Mammary epithelial cell (primary cell): ENCODE measurements around the gene SOBP.

Experiments
- EZH2 ChIP-seq: IDR thresholded peaks from 2 replicates; pipeline ENCODE4 v1.6.1; 2012; ENCODE audit warnings: low read length, inconsistent platforms, borderline replicate concordance
- TF ChIP-seq, protein P1 (sequence below), 2 donors: IDR thresholded peaks in 1 of 2; conservative IDR thresholded peaks in 1 of 2; 2 replicates each; pipeline ENCODE4 v1.5.1; 2011 to 2012; ENCODE audit warnings: inconsistent platforms in 2 of 2, low read length in 2 of 2, mild to moderate bottlenecking in 2 of 2, control low read depth in 1 of 2, low read depth in 1 of 2; ENCODE audit not compliant: insufficient read depth in 1 of 2; ENCODE audit errors: extremely low read depth in 1 of 2

DNA sequence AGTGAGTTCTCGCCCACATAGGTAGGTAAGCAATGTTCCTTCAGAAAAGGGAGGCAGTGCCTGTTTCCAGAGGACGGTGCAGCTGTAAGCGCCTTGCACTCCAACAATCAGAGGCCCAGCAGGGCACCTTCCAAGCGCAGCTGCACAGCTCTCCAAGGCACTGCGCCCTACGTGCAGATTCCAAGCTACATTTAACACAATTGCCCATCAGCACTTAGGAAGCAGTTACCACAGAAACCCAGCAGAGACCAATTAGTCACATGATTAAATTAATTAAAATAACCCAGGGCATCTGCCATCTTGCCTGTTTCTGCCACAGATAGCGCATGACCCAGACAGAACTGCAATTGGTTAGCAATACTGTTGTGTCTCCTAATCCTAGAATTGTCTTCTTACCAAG, 65.5 kb downstream of the SOBP start:
- no peak for TF ChIP-seq EZH2
- TF ChIP-seq, protein P1, sequence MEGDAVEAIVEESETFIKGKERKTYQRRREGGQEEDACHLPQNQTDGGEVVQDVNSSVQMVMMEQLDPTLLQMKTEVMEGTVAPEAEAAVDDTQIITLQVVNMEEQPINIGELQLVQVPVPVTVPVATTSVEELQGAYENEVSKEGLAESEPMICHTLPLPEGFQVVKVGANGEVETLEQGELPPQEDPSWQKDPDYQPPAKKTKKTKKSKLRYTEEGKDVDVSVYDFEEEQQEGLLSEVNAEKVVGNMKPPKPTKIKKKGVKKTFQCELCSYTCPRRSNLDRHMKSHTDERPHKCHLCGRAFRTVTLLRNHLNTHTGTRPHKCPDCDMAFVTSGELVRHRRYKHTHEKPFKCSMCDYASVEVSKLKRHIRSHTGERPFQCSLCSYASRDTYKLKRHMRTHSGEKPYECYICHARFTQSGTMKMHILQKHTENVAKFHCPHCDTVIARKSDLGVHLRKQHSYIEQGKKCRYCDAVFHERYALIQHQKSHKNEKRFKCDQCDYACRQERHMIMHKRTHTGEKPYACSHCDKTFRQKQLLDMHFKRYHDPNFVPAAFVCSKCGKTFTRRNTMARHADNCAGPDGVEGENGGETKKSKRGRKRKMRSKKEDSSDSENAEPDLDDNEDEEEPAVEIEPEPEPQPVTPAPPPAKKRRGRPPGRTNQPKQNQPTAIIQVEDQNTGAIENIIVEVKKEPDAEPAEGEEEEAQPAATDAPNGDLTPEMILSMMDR (conservative IDR thresholded peaks at IDR 0.05 in 1 of 2, IDR thresholded peaks at IDR 0.05 in 1 of 2; ENCODE audit: extremely low read depth in 1 of 2, insufficient read depth in 1 of 2, low read depth in 1 of 2, low read length in 2 of 2) = no peak
